GM19455 (cell line): ENCODE results near the gene MYOC.
"Not testable (repeated sequence)": the region's sequence is repeated elsewhere in the genome, so short reads cannot be mapped to it uniquely, and the experiment has no call there.

Experiments
- ATAC-seq: cut with Tn5 transposase; IDR thresholded peaks from one replicate; pipeline ENCODE4 v1.9.1; 2021; ENCODE audit not compliant: unreplicated experiment

Gene MYOC

GRCh38 chr1:171652234-171652822, at the start of gene MYOC:
Gene MYOC (minus strand): TSS chr1:171652688. CDS start chr1:171652611, 77 bp downstream.
- no peak for ATAC-seq

- no peak for ATAC-seq
These were observed 47.0 kb upstream of the MYOC start for GRCh38 chr1:171699531-171699930.

DNA sequence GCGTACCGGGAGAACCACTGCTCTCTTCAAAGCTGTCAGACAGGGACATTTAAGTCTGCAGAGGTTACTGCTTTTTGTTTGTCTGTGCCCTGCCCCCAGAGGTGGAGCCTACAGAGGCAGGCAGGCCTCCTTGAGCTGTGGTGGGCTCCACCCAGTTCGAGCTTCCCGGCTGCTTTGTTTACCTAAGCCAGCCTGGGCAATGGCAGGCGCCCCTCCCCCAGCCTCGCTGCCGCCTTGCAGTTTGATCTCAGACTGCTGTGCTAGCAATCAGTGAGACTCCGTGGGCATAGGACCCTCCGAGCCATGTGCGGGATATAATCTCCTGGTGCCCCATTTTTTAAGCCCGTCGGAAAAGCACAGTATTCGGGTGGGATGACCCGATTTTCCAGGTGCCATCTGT, 43.3 kb upstream of the MYOC start:
- ATAC-seq: not testable (repeated sequence)

- ATAC-seq: not testable (repeated sequence)
These were observed 41.1 kb upstream of the MYOC start for GRCh38 chr1:171693541-171693940.

GRCh38 chr1:171683870-171684269, 31.4 kb upstream of the MYOC start:
- ATAC-seq: no peak

DNA sequence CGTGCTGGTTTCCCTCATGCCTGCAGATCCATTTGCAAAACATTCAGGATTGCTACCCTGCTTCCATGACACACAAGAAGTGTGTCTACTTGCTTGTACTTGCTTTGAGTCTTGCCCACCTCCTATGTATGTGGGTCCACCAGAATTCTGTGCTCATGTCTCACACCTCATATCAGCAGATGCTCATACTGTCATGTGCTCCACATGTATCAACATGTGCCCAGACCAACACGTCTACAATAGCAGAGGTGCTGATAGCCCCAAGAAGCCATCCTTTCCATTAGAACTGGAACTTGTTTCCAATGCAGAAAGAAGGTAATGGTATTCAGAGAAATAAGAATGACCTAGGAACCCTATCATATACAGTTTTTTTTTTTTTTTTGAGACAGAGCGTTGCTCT, 27.9 kb upstream of the MYOC start:
- no peak for ATAC-seq

DNA sequence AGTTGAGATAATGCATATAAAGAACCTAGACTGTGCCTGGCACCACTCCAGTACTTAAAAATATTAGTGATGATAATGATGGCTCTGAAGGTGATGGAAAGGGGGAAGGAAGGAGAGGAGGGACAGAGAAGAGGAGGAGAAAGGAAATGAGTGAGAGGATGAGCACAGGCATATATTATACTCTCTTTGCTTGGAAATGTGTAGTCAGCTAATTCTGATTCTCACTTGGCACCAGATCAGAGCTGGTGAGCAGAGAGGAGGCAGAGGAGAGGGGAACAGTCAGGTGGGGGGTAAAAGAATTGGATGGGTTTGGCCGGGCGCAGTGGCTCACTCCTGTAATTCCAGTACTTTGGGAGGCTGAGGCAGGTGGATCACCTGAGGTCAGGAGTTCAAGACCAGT, 24.3 kb upstream of the MYOC start:
- no peak for ATAC-seq

DNA sequence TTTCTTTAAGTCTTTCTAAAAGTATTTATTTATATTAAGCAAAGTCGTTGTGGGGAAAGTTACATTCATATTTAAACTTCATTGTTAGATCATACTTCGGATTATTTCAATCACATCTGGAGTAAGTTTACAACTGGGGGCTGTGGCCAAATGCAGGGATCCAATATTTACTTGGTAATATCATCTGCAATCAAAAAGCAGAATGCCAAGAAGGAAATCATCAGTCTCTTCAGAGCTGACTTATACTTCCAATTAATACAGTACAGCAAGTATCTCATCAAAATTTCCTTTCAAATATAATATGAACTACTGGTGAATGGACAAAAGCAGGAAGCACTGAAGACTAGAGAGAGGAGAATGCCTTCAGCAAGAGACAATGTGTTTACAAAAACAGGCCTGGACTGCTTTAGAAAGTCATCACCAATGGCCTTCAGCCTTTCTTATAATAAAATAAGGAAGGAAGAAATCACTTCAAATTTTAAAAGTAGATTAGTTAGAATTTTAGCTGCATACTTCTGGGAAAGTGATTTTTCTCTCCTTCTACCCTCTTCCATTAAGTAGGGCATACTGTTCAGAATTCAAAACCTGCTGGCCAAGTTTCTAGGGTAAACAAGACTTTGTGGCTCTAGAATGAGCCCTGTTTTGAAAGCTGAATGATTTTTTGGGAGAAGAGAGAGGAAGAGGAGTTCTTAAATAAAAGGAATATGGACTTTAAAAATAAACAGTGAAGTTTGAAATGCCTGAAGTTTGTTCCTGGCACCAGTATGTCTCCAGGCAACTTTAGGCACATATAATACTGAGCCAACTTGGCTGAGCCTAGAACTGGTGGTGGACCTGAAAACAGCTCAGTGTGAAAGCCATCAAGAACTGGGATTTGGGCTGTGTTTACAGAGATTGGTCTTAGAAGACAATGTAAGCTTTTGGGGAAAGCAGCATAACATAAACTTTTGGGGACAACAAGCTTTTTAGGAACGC, 22.2 kb upstream of the MYOC start:
- ATAC-seq: no peak

DNA sequence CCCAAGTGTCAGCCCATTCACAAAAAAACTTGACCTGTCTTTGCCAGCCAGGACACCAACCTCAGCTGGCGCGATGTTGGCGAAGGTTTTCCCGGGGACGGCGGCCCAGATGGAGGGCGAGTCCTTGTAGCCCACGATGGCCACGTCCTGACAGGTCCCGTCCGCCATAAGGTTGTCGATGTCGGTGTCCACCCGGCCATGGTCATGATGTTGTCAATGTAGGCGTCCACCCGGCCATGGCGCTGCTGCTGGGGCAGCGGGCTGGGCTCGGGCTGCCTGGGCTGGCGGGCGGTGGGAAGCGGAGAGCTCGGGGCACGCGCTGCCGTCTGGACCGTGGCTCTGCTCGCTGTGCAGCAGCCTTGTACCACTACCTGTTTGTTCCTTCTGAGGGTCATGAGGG, 18.3 kb upstream of the MYOC start:
- ATAC-seq: no peak

- no peak for ATAC-seq
These were observed 15.9 kb upstream of the MYOC start for GRCh38 chr1:171668372-171668771.

GRCh38 chr1:171666114-171666769, 13.8 kb upstream of the MYOC start:
- ATAC-seq: no peak

DNA sequence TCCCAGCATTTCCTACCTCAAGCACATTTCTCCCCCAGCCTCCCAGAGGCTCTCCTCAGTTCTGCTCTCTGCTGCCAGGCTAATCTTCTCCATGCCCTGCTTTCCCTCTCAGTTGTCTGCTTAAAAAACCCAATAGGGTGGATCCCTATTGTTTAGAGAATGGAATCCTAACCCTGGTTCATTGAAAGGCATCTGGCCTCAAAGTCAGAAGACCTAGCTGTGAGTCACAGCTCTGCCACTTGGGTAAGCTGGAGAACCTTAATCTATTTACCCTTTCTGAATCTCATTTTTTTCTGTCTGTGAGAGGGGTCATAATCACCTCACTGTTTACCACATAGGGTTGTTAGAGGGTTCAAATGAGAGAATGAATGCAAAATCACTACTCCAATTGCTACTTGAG, 12.5 kb upstream of the MYOC start:
- ATAC-seq: no peak

GRCh38 chr1:171663854-171664575, 11.5 kb upstream of the MYOC start:
- no peak for ATAC-seq

GRCh38 chr1:171663036-171663853, 10.8 kb upstream of the MYOC start:
- ATAC-seq: no peak

- ATAC-seq: no peak
These were observed 8.7 kb upstream of the MYOC start for GRCh38 chr1:171661076-171661650.

- not testable (repeated sequence) for ATAC-seq
These were observed 3.7 kb upstream of the MYOC start for GRCh38 chr1:171656206-171656605.

DNA sequence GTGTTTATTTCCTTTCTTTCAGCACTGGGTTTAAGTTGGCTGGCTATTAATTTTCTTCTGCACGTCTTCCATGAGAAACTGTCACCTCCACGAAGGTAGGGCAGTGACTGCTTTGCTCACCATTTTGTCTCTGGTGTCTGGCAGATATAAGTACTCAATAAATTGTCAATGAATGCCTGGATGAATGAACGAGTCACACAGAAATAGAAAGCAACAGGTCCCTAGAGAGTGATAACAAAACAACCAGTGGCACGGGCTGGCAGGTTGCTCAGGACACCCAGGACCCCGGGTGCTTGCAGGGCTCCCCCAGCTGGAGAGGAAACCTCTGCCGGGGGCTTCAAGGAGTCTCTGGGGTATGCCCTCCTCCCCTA, 3.2 kb upstream of the MYOC start:
- no peak for ATAC-seq

GRCh38 chr1:171654942-171655745, 2.7 kb upstream of the MYOC start:
- peak; percentile 67 for ATAC-seq
